NT2/D1 (cell line): ENCODE measurements around the gene BCL7A.

Experiments
- DNase-seq: peaks from one replicate; pipeline ENCODE4 v3.0.0-alpha.2; 2011; ENCODE audit warnings: low read depth, low spot score
- H3K27me3 ChIP-seq: 2 replicates; pipeline ENCODE4 v1.6.0; 2011; ENCODE audit warnings: mild to moderate bottlenecking; ENCODE audit not compliant: insufficient read length, insufficient read depth
- H3K36me3 ChIP-seq: 2 replicates; pipeline ENCODE4 v1.6.1; 2011; ENCODE audit warnings: mild to moderate bottlenecking, low read length, mixed read lengths; ENCODE audit not compliant: insufficient read depth, insufficient read length
- H3K4me1 ChIP-seq: 2 replicates; pipeline ENCODE4 v1.5.1; 2011; ENCODE audit not compliant: insufficient read depth, insufficient read length
- H3K4me3 ChIP-seq: 2 replicates; pipeline ENCODE4 v1.5.1; 2011; ENCODE audit warnings: low read depth; ENCODE audit not compliant: insufficient read length
- H3K9ac ChIP-seq: 2 replicates; pipeline ENCODE4 v1.6.0; 2011; ENCODE audit warnings: low read depth; ENCODE audit not compliant: insufficient read length
- H3K9me3 ChIP-seq: 2 replicates; pipeline ENCODE4 v1.5.1; 2011; ENCODE audit warnings: mild to moderate bottlenecking, low read length; ENCODE audit not compliant: insufficient read depth
- SUZ12 ChIP-seq: IDR thresholded peaks from 2 replicates; pipeline ENCODE4 v1.6.1; 2011; ENCODE audit not compliant: insufficient read length, insufficient read depth; ENCODE audit errors: extremely low read depth
- YY1 ChIP-seq: IDR thresholded peaks from 2 replicates; pipeline ENCODE4 v1.6.1; 2011; ENCODE audit not compliant: insufficient read length, insufficient read depth
- ZNF274 ChIP-seq: IDR thresholded peaks from 2 replicates; pipeline ENCODE4 v1.6.1; 2011; ENCODE audit warnings: mild to moderate bottlenecking, low read depth, low read length

BCL7A gene

DNA sequence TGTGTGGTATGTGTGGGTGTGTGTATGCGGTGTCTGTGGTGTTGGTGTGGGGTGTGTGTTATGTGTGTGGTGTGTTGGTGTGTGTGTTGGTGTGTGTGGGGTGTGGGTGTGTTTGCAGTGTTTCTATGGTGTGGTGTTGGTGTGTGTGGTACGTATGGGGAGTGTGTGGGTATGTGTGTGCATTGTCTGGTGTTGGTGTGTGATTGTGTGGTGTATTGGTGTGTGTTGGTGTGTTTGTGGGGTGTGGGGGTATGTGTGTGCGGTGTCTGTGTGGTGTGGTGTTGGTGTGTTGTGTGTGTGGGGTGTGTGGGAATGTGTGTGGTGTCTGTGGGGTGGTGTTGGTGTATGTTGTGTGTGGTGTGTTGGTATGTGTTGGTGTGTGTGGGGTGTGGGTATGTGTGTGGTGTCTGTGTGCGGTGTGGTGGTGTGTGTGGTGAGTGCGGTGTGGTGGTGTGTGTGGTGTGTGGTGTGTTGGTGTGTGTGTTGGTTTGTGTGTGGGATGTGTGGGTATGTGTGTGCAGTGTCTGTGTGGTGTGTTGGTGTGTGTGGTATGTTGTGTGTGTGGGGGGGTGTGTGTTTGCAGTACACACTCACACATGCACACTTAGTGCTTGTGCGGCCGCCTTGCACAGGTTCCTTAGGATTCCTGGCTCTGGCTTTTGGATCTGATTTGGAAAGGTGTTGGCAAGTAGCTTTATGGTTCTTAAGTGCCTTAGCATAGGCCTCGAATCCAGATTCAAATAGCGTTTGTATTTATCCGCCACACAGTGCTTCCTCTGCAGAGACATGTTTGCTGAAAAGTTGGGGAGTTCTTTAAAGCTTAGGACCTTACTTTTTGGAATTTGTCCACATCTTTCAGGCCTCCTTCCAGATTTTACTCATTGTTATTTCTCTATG, 73.3 kb downstream of the BCL7A start:
- H3K4me3 ChIP-seq: no peak overlapping the region
- peaks cover 16% of the 10 kb centered on the region for H3K4me1 ChIP-seq
- peaks cover 6% of the 10 kb centered on the region; the same call in 1 of the 2 replicates for H3K9me3 ChIP-seq
- no peak for DNase-seq
- H3K27me3 ChIP-seq: no peaks in the 10 kb centered on the region
- H3K36me3 ChIP-seq: peaks cover 7% of the 10 kb centered on the region
- no peak overlapping the region for H3K9ac ChIP-seq
- TF ChIP-seq ZNF274 (no peak), SUZ12 (no peak), YY1 (no peak)

DNA sequence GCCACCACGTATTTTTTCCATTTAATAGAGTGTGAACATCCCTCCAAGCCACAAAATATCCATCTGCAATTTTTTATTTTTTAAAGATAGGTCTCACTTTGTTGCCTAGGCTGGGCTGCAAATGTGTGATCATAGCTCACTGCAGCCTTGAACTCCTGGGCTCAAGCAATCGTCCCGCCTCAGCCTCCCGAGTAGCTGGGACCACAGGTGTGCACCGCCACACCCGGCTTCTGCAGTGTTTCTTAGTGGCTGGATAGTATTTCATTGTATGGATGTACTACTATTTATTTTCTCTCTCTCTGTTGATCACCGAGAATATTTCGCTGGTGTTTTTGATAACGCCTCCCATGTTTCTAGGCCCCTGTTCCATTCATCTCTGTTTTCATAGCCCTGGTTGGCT, 74.3 kb downstream of the BCL7A start:
- H3K4me1 ChIP-seq: peaks cover 16% of the 10 kb centered on the region
- H3K9ac ChIP-seq: no peak overlapping the region
- H3K4me3 ChIP-seq: no peak overlapping the region
- DNase-seq: no peak
- no peaks in the 10 kb centered on the region for H3K27me3 ChIP-seq
- peaks cover 6% of the 10 kb centered on the region; the same call in 1 of the 2 replicates for H3K9me3 ChIP-seq
- TF ChIP-seq YY1 (no peak), ZNF274 (no peak), SUZ12 (no peak)
- peaks cover 2% of the 10 kb centered on the region for H3K36me3 ChIP-seq

DNA sequence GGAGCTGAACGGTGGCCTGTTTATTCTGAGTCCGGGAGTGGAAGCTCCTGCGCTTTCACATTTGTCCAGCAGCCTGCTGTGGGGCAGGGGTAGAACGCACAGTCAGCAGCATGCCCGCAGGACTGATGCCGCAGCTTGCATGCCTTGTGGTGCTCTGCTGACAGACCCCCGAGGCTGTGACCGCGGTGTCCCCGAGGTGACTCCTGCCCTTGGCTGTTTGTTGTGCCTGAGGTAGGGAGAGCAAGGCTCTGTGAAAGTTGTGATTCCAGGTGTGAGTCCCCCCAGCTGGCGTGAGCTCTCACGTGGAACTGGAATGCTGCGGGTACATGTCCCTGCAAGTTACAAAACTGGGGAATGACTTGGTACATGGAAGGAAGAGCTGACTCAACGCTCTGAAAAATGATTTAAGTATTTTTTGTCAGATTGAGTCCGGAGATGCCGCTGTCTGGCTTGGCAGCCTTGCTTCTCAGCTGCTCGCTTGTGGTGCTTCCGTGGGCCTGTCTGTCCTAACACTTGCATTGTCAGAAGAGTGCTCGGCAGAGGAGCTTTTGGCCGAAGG, 75.0 kb downstream of the BCL7A start:
- peaks cover 16% of the 10 kb centered on the region for H3K4me1 ChIP-seq
- no peak for DNase-seq
- no peaks in the 10 kb centered on the region for H3K27me3 ChIP-seq

DNA sequence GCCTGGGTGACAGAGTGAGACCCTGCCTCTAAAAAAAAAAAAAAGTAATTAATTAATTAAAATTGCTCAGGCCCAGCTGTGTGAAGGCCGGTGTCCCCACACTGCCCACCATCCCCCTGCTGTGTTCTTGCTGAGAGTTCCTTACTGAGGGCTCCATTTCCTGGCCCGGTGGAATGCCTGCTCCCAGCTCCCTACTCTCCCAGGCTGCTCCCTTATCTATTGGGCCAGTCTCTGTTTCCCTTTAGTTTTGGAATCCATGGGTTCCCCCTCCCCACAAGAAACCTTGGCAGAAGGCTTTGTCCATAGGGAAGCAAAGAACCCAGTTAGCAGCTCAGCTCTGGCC, 75.9 kb downstream of the BCL7A start:
- H3K27me3 ChIP-seq: no peaks in the 10 kb centered on the region
- H3K4me3 ChIP-seq: no peak overlapping the region
- no peak for DNase-seq
- no peaks in the 10 kb centered on the region for H3K36me3 ChIP-seq
- peaks cover 16% of the 10 kb centered on the region for H3K4me1 ChIP-seq
- TF ChIP-seq SUZ12 (no peak), ZNF274 (no peak), YY1 (no peak)
- H3K9ac ChIP-seq: no peak overlapping the region
- peaks cover 10% of the 10 kb centered on the region; the same call in 1 of the 2 replicates for H3K9me3 ChIP-seq

More for the DNA sequence above, 75.0 kb downstream of the BCL7A start:
- Histone ChIP-seq H3K9ac (no peak overlapping the region), H3K36me3 (no peaks in the 10 kb centered on the region), H3K9me3 (peaks cover 7% of the 10 kb centered on the region; the same call in 1 of the 2 replicates), H3K4me3 (no peak overlapping the region)
- TF ChIP-seq ZNF274 (no peak), YY1 (no peak), SUZ12 (no peak)

DNA sequence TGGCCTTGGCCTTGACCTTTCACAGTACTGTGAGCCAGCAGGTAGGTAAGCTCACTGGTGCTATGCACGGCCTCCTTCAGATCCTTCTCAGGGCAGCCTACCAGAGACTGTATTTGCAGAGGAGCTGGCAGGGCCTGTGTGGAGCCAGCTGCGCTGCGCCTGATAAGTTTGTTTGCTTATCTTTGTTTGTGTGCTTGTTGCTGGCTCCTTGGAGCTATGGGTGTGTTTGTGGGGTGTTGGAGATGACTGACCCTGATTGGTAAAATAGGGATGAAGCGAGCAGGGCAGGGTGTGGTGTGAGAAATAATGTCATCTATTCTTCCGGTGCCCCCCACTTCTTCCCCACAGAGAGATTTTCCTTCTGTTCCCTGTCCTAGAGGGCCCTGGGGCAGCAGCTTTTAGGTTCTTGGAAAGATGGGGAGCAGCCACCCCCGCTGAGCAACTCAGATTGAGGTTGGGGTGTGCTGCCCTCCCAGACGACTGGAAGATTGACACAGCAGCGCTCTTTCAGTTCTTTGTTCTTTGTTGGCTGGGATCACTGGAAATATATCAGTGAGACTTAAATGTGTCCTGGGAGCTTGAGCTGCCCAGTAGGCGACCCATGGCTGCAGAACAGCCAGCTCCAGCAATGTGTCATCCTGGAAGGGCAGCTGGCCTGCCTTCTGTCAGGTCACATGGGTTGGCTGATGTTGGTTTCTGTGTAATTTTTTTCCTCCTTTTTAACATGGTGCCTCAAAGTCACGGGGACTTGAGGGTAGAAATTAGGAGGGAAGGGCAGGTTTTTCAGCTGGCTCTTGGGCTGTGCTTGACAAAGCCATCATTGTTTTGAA, 76.5 kb downstream of the BCL7A start:
- H3K9ac ChIP-seq: no peak overlapping the region
- H3K4me1 ChIP-seq: peaks cover 16% of the 10 kb centered on the region
- no peak for DNase-seq
- no peaks in the 10 kb centered on the region for H3K36me3 ChIP-seq
- TF ChIP-seq ZNF274 (no peak), SUZ12 (no peak), YY1 (no peak)
- H3K9me3 ChIP-seq: peaks cover 10% of the 10 kb centered on the region; the same call in 1 of the 2 replicates
- no peak overlapping the region for H3K4me3 ChIP-seq
- H3K27me3 ChIP-seq: no peaks in the 10 kb centered on the region

DNA sequence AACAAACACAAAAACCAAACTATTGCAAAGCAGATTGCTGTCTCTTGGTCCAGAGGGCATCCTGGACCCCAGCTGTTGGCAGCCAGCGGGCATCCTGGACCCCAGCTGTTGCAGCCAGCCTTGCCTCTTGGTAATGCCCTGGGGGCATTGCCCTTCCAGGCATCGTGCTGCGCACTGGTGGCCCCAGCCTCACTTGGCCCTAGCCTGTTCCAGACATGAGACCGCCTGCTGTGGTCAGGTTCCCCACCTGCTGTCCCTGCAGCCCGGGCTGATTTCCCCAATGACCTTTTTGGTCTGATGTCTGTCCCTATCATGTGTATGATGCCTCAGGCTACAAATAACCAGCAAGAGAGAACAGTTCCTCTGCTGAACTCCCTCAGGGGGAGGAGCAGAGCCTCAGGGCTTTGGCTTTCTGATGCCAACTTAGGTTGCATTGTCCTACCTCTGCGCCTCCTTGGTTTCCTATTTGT, 77.6 kb downstream of the BCL7A start:
- DNase-seq: no peak
- Histone ChIP-seq H3K4me3 (no peak overlapping the region), H3K9me3 (peaks cover 4% of the 10 kb centered on the region; the same call in 1 of the 2 replicates)

More for the DNA sequence above, 77.6 kb downstream of the BCL7A start:
- peaks cover 16% of the 10 kb centered on the region for H3K4me1 ChIP-seq
- no peak for TF ChIP-seq SUZ12
- no peak for TF ChIP-seq ZNF274
- no peak for TF ChIP-seq YY1
- no peak overlapping the region for H3K9ac ChIP-seq
- H3K27me3 ChIP-seq: no peaks in the 10 kb centered on the region
- no peaks in the 10 kb centered on the region for H3K36me3 ChIP-seq
